Esophagus mucosa (tissue), 1 donor: ENCODE data around the gene CPTP. TPM values are rescaled to one million over a fixed set of nuclear protein-coding genes. Genes with fewer than 3 reads are reported as not detected.
"Not testable (repeated sequence)": the region's sequence is repeated elsewhere in the genome, so short reads cannot be mapped to it uniquely, and the experiment has no call there.

Source experiments
- ATAC-seq: fragments of 200-7000 bp; cut with Tn5 transposase; one replicate; pipeline ENCODE4 v1.9.1; 2020
- total RNA-seq: library from RNA; stranded (reverse); gene quantifications from one replicate; pipeline ENCODE4 v1.2.4, GENCODE V29; 2023
- donor health status: DM: yes; HTN: yes; CAD: no.

The CPTP gene
- total RNA-seq, 1 donor from 2014 or later: 25.1 TPM

DNA sequence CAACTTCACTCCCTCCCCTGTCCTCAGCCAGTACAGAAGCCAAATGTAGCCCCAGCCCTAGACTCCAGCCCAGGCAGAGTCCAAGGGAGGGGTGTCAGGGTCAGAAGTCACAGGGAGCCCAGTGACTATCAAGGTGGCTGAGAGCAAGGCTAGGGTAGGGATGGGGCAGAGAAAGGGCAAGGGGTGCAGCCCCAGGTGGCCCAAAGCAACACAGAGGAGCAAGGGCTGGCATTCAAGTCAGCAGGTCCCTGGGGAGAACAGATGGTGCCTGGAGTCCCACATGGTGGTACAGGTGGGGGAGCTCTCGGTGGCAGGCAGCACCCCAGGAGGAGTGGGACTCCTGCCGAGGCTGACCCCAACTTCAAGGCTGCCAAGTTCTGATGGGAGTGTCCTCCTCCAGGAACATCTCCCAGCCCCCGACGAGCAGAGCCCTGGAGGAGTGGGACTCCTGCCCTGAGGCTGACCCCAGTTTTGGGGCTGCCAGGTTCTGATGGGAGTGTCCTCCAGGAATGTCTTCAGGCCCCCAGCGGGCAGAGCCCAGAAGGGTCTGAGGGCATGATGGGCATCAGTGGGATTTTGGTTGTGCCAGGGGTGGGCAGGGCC is 28.3 kb downstream of the CPTP start:
- ATAC-seq: no peak

DNA sequence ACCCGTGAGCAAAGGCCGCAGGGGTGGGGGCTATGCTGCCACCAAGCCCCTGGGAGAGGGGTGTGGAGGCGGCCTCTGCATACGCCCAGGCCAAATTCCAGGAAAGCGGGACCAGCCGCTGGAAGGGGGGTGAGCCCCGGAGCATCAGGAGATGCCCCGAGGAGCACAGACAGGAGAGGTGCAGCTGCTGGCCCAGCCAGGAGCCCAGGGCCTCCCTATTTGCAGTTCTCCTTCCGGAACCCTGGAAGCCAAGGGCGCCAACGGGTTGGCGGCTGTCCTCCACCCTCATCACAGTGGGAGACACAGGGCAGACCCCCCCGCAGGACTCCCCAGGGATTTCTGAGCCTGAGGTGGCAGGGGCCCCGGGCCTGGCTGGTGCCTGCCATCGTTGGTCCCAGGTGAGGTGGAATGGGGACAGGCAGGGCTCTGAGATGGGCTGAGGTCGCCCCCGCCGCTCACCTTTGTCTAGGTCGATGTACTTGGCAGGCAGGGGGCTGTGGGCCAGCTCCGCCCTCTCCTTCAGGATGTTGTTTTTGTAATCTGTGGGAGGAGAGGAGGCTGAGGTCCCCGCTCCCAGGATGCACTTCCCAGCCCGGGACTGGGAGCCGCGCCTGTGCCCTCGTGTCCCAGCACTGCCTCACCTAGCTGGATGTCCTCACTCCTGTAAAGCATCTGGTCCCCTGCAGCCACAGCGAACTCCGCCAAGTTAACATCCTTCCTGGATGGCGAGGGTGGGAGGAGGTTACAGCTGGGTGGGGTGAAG is 29.0 kb downstream of the CPTP start:
- no peak for ATAC-seq

DNA sequence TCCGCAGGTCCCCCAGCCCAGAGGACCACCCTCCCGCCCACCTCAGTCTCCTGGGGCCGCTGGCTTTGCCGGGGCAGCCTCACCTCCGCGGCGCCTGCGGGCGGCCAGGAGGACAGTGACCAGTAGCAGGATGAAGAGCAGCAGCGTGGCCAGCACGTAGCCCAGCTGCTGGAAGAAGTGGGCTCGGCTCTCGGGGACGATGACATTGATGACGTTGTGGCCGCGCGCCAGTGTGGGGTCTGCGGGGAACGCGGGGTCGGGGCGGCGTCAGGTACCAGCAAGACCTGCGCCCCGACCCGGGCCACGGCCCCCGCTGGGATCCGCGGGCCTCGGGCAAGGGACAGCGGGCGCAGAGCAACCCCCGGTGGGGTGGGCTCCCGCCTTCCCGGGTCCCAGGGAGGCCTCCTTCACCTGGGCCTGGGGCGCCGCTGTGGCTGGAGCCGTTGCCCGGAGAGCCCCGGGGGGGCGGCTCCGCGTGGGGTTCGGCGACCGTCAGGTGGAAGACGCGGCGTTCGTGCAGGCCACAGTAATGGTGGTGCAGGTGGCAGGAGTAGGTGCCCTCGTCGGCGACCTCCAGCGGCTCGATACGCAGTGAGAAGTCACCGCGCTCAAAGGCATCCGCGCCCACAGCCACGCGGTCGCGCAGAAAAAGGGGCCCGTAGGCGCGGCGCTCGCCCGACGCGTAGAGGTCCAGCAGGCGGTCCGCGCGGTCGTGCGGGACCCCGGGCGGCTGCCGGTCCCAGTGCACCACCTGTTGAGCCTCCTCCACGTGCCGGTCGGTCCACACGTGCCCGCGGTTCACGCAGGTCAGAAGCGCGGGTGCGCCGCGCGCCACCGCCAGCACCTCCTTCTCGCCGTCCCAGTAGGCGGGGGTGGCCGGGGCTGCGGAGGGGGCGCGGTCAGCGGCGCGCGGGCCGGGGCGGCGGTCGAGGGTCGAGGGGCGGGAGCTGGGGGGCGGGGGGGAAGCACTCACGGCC is 30.0 kb downstream of the CPTP start:
- ATAC-seq: no peak

GRCh38 chr1:1355416-1355815 is 30.8 kb downstream of the CPTP start:
- peak; percentile 25 for ATAC-seq

GRCh38 chr1:1356166-1356795 is 31.7 kb downstream of the CPTP start:
- no peak for ATAC-seq

- peak; percentile 37 for ATAC-seq
Measured at GRCh38 chr1:1356796-1357401, 32.3 kb downstream of the CPTP start.

- no peak for ATAC-seq
Measured at GRCh38 chr1:1357871-1358432, 33.4 kb downstream of the CPTP start.

- ATAC-seq: no peak
Measured at GRCh38 chr1:1358433-1359271, 34.0 kb downstream of the CPTP start, which contains the start of gene MXRA8. MXRA8 (minus strand) TSS chr1:1358555; CDS start chr1:1358504, 51 bp downstream.

DNA sequence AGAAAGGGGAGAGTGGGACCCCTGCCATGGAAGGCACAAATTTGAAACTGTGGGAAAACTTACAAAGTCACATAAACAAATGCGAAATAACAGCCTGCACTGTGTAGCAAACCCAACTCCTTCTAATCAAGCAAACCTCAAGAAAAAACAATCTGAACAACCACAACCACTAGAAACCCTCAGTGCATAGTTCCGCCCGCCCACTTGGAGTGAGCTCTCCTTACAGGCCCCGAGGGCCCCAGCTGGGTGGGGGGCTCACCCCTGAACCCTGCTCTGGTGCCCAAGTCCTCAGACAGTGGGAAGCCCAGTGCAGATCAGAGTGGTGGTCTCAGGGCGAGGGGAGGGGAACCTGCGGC is 34.7 kb downstream of the CPTP start:
- ATAC-seq: no peak

- no peak for ATAC-seq
Measured at GRCh38 chr1:1359664-1360468, 35.3 kb downstream of the CPTP start.

DNA sequence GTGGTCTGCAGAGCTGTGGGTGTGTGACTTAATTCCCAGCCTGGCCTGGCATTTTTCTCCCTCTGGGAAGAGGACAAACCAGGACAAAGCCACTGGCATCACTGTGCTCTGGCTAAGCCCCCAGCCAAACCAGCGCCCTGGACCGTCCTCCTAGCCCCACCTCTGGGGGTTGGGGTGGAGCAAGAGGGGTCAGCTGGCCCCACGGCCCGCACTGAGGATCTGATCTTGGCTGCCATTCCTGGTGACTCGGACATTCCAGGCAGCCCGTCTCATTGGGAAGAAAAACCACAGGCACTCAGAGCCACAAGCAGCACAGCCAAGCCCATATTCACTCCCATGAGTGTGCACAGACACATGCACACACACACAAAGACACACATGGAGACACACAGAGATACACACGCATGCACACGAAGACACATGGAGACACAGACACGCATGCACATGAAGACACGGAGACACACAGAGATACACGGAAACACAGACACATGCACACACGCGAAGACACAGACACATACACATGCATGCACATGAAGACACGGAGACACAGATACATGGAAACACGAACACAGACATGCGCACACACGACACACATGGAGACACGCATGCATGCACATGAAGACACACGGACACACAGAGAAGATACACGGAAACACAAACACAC is 36.0 kb downstream of the CPTP start:
- no peak for ATAC-seq

DNA sequence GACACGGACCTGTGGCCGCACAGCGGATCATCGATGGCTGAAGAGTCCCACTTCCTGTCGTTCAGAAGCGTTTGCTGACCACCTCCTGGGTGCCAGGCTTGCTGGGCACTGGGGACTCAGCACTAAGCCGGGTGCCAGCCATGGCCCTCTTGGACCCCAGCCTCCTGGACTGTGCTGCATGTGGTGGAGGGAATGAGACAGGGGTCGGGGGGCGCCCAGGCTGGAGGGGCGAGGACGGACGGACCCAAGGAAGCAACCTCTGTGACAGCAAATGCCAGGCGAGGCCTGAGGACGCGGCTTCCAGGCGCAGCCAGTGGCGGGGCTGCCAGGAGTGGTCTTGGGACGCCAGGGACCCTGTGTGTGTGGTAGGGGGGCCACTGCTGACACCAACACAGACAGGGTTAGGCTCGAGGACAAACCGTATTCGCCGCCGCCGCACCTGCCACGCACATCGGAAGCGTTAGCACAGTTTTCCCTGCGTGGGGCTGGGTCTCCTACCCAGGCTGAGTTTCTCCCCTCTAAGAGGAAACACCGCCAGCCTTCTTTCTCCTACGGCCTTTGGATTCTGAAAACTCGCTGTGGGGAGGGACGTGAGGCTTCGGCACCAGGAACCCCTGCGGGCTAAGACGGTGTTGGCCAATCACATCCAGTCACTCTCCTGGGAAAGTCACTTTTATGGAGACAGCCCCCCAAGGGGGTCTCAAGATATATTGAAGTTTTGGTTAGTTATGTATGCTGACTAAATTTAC is 36.8 kb downstream of the CPTP start:
- ATAC-seq: no peak

DNA sequence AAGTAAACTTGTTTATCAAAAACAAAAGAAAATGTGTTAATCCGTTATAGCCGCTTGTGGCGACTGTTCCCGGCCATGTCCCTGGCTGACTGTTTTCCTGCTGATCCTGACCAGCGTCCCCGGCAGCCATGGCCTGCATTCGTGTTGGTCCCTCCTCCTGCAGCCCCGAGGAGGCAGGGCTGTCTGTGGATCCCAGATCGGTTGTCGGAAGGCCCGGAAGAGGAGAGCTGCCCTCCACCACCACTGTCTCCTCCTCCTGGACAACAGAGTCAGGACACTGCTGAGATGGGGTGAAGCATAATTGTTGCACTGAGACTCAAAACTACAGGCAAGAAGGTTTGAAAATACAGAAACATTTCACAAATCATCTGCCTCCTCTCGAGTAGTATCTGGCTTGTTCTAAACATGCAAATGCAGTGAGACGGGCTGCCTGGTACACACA is 37.4 kb downstream of the CPTP start:
- ATAC-seq: no peak

DNA sequence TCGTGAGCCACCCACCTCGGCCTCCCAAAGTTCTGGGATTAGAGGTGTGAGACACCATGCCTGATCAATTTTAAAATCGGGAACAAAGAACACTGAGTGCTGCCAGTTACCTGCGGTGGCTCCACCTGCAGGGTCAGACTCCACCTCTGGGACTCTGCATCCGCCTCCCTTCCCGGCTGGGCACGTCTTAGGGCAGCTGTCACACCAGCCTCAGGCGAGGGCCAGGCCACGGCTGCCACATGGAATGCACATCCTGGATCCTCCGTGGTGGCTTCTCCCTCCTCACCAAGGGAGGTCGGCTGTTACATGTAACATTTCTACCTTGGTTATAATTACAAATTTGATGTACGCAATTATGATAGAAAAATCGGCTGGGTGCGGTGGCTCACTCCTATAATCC is 39.7 kb downstream of the CPTP start:
- ATAC-seq: peak; percentile 72

GRCh38 chr1:1365875-1366698 is 41.5 kb downstream of the CPTP start:
- no peak for ATAC-seq

DNA sequence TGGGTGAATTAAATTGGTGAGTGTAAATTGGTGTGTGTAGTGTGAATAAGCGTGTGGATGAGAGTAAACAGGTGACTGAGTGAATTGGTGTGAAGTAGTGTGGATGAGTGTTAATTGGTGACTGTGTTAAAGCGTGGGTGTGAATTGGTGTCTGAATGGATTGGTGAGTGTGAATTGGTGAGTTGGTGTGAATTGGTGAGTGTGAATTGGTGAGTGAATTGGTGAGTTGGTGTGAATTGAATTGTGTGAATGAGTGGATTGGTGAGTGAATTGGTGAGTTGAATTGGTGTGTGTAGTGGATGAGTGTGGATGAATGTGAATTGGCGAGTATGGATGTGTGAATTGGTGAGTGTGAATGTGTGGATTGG is 42.1 kb downstream of the CPTP start:
- ATAC-seq: no peak

- no peak for ATAC-seq
Measured at GRCh38 chr1:1367315-1367714, 42.7 kb downstream of the CPTP start.

DNA sequence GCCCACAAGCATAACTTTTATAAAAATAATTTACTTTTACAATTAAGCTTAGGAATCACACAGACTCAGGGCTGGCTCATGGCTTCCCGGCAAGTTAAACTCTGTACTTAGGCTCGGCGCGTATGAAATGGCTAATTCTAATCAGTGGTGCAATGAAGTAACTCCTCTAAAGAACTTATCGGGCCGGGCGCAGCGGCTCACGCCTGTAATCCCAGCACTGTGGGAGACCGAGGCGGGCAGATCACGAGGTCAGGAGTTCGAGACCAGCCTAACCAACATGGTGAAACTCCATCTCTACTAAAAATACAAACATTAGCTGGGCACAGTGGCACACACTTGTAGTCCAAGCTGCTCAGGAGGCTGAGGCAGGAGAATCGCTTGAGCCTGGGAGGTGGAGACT is 45.5 kb downstream of the CPTP start:
- not testable (repeated sequence) for ATAC-seq
